ENCODE data around the gene C10orf67.
"Not testable (repeated sequence)": the region's sequence is repeated elsewhere in the genome, so short reads cannot be mapped to it uniquely, and the experiment has no call there.

Gene C10orf67

DNA sequence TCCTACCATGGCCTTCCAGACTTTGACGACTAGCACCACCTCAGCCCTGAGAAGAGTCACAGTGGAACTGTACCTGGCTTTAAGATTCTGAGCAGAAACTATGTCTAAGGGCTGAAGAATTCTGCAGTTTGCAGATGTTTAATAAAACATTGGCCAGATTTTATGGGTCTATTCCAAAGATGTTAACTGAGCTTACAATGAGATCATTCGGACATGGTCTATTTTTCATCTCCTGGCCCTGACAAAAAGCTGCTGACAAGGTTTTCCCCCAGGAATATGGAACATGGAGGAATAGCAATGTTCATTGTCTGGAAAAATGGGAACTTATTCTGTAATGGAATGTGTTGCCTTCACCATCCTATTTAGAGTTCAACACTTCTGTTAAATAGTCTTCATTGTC, 86.1 kb downstream of the C10orf67 start:
- TF ChIP-seq, protein P1, sequence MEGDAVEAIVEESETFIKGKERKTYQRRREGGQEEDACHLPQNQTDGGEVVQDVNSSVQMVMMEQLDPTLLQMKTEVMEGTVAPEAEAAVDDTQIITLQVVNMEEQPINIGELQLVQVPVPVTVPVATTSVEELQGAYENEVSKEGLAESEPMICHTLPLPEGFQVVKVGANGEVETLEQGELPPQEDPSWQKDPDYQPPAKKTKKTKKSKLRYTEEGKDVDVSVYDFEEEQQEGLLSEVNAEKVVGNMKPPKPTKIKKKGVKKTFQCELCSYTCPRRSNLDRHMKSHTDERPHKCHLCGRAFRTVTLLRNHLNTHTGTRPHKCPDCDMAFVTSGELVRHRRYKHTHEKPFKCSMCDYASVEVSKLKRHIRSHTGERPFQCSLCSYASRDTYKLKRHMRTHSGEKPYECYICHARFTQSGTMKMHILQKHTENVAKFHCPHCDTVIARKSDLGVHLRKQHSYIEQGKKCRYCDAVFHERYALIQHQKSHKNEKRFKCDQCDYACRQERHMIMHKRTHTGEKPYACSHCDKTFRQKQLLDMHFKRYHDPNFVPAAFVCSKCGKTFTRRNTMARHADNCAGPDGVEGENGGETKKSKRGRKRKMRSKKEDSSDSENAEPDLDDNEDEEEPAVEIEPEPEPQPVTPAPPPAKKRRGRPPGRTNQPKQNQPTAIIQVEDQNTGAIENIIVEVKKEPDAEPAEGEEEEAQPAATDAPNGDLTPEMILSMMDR (IDR thresholded peaks at IDR 0.05; ENCODE audit: borderline replicate concordance, control extremely low read depth, extremely low read depth, insufficient read depth, missing control alignments): no peak
- no peak for DNase-seq (ENCODE audit: low spot score)
- in situ Hi-C loops (cut with MboI; ENCODE audit: low sequenced_read_pairs, unreplicated experiment): no loop called here

DNA sequence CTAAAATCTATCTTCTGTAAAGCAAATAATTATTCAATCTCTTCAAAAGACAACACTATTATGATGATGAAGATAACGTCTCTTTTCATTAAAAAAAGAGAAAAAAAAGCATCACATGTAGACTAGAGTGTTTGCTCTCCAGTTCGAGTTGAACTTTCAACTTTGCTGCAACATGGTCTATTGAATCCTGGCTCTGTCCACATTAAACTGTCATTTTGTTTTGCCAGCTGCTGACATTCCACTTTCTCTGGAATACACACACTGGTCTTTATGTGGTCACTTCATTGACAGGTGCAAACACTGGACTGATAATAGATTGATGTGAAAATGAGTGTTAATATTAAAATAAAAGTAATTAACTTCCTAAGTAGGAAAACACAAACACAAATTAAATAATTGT, 90.8 kb downstream of the C10orf67 start:
- in situ Hi-C loops (cut with MboI; ENCODE audit: low sequenced_read_pairs, unreplicated experiment): no loop called here
- no peak for DNase-seq (ENCODE audit: low spot score)
- TF ChIP-seq, protein P1 (IDR thresholded peaks at IDR 0.05; ENCODE audit: borderline replicate concordance, control extremely low read depth, extremely low read depth, insufficient read depth, missing control alignments): no peak

DNA sequence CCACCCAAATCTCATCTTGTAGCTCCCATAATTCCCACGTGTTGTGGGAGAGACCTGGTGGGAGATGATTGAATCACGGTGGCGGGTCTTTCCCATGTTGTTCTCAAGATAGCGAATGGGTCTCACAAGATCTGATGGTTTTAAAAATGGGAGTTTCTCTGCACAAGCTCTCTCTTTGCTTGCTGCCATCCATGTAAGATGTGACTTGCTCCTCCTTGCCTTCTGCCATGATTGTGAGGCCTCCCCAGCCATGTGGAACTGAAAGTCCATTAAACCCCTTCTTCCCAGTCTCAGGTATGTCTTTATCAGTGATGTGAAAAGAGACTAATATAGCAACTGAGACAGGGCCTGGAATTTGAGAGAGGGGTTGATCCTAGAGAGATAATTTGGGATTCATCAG, 91.7 kb downstream of the C10orf67 start:
- in situ Hi-C loops (cut with MboI; ENCODE audit: low sequenced_read_pairs, unreplicated experiment); DNase-seq (ENCODE audit: low spot score): not testable (repeated sequence)

DNA sequence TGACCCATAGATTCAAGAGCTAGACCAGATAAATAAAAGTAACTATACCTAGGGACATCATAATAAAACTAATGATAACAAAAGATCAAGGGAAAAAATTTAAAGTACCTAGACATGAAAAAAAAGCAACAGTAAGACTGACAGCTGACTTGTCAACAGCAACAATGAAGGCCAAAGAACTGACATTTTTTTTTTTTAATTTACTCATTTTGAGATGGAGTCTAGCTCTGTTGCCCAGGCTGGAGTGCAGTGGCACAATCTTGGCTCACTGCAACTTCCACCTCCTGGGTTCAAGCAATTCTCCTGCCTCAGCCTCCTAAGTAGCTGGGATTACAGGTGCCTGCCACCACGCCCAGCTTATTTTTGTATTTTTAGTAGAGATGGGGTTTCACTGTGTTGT, 102.8 kb downstream of the C10orf67 start:
- DNase-seq (ENCODE audit: low spot score); in situ Hi-C loops (cut with MboI; ENCODE audit: low sequenced_read_pairs, unreplicated experiment): not testable (repeated sequence)

DNA sequence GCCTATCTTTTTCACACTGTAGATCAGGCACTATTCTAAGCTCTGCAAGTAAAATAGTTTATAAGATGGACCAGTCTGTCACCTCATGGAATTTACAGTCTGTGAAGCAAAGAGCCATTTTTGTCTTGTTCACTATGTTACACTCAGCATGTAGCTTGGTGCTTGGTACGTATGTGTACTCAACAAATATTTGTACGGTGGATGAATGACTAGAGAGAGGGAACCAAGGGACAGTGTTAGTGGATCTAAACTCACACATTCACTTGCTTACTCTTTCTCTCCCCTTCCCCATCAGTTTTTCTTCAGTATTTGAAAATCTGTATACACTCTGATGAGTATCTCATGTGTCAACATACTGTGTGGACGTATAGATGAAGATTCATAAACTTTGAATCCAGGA, 106.6 kb downstream of the C10orf67 start:
- in situ Hi-C loops (cut with MboI; ENCODE audit: low sequenced_read_pairs, unreplicated experiment): no loop called here

DNA sequence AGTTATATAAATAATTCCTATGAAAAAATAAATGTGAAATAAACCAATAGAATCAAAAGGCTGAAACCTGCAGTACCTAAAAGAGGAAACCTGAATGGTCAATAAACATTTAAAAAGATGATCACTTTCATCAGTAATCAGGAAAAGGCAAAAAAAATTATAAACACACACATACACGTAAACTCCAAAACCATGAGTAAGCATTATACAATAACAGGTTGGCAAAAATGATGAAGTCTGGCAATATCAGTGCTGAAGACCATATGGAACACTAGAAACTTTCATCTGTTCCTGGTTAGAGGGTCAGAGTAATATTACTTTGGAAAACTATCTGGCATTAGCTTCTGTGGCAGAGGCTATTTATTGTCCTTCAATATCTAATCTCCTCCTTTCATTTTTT, 114.0 kb downstream of the C10orf67 start:
- in situ Hi-C loops (cut with MboI; ENCODE audit: low sequenced_read_pairs, unreplicated experiment): no loop called here
- TF ChIP-seq, protein P1 (IDR thresholded peaks at IDR 0.05; ENCODE audit: borderline replicate concordance, control extremely low read depth, extremely low read depth, insufficient read depth, missing control alignments): no peak
- no peak for DNase-seq (ENCODE audit: low spot score)

More for the DNA sequence above, 106.6 kb downstream of the C10orf67 start:
- no peak for DNase-seq (ENCODE audit: low spot score)
- TF ChIP-seq, protein P1 (IDR thresholded peaks at IDR 0.05; ENCODE audit: borderline replicate concordance, control extremely low read depth, extremely low read depth, insufficient read depth, missing control alignments): no peak

DNA sequence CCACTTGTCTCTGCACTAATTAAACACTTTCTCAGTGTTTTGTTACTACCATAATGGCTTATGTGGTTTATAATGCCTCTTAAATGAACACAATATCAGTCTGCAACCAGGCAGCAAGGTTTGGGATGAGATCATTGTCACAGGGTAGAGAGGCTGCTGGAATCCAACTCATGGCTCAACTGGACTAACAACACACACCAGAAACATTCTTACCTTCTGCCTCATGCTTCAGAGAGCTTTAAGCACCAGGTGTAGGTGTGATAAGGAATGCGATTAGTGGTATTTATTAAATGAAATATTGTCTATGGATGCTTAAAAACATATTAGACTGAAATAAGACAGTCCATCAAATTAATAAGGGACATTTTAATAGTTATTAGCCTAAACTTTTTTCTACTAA, 127.1 kb downstream of the C10orf67 start:
- in situ Hi-C loops (cut with MboI; ENCODE audit: low sequenced_read_pairs, unreplicated experiment): no loop called here
- TF ChIP-seq, protein P1 (IDR thresholded peaks at IDR 0.05; ENCODE audit: borderline replicate concordance, control extremely low read depth, extremely low read depth, insufficient read depth, missing control alignments): no peak

DNA sequence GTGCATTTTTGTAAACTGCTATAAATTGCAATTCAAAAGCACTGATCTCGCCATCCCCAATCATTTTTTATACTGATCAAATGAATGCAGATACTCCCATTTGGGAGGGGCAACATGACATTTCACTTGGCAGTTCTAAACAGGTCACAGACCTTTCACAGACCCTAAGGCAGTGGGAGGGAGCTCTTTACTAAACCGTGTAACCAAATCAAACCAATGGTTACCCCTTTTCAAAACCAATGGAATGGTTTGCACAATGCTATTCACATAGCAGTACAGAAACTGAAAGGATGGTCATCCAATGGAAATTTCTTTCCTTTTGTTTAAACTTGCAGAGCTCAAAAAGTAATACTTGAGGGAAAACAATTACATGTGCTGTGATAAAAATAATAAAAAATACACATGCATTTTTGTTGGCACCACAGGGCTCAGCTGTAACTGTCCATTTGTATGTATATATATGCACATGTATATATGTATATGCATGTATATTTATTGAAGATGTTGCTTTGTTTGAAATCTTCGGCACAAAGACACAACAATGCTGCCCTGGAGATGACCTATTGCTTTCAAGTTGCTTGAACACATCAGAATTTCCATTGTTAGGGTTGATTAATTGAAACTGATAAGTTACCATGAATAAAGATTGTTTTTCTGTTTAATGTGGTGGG, 138.5 kb downstream of the C10orf67 start:
- TF ChIP-seq, protein P1 (IDR thresholded peaks at IDR 0.05; ENCODE audit: borderline replicate concordance, control extremely low read depth, extremely low read depth, insufficient read depth, missing control alignments): no peak
- DNase-seq (ENCODE audit: low spot score): no peak
- in situ Hi-C loops (cut with MboI; ENCODE audit: low sequenced_read_pairs, unreplicated experiment): no loop called here

More for the DNA sequence above, 127.1 kb downstream of the C10orf67 start:
- DNase-seq (ENCODE audit: low spot score): no peak
